Suprapubic skin (tissue), 4 donors: ENCODE results near the gene SLC2A5. TPM values are rescaled to one million over a fixed set of nuclear protein-coding genes. Genes with fewer than 3 reads are reported as not detected.

Experiments used
- DNase-seq, 2 donors: peaks; one replicate each; pipeline ENCODE4 v3.0.0-alpha.2; 2019; ENCODE audit warnings: low spot score in 2 of 2
- H3K27ac ChIP-seq: fragments of 200-600 bp; sonication (generic); one replicate; pipeline ENCODE4 v1.5.1; 2019
- H3K27me3 ChIP-seq: fragments of 200-600 bp; sonication (generic); one replicate; pipeline ENCODE4 v1.5.1; 2019
- H3K36me3 ChIP-seq: fragments of 200-600 bp; sonication (generic); one replicate; pipeline ENCODE4 v1.5.1; 2019
- H3K4me1 ChIP-seq: fragments of 200-600 bp; sonication (generic); one replicate; pipeline ENCODE4 v1.5.1; 2019
- H3K4me3 ChIP-seq: fragments of 200-600 bp; sonication (generic); one replicate; pipeline ENCODE4 v1.5.1; 2019; ENCODE audit warnings: mild to moderate bottlenecking
- H3K9me3 ChIP-seq: fragments of 200-600 bp; sonication (generic); one replicate; pipeline ENCODE4 v1.5.1; 2019
- EP300 ChIP-seq: sonication (generic); formaldehyde crosslinking; IDR thresholded peaks from one replicate; pipeline ENCODE4 v1.6.1; 2017; ENCODE audit warnings: antibody characterized with exemption
- POLR2A ChIP-seq, 2 donors: fragments of 450-650 bp; IDR thresholded peaks; one replicate each; pipeline ENCODE4 v1.6.1; 2017; ENCODE audit warnings: antibody characterized with exemption in 2 of 2, mild to moderate bottlenecking in 2 of 2, moderate library complexity in 2 of 2
- POLR2AphosphoS5 ChIP-seq, 3 donors: sonication (generic); formaldehyde crosslinking; IDR thresholded peaks; one replicate each; pipeline ENCODE4 v1.6.1; 2017; ENCODE audit warnings: antibody characterized with exemption in 3 of 3
- WGBS: methylation state at CpG from one replicate; pipeline ENCODE4 v1.1.5; 2018; 5-methylcytosine and 5-hydroxymethylcytosine counted together
- total RNA-seq, 4 donors: library from RNA; depleted of rRNA; stranded (reverse); fragments of >200 nt; gene quantifications; one replicate each; pipeline ENCODE4 v1.1.0, GENCODE V29; 2016
- TF ChIP-seq, protein P1 (sequence below), 2 donors: fragments of 200-600 bp in 1 of 2; fragments of 450-650 bp in 1 of 2; sonication (generic) in 1 of 2; IDR thresholded peaks; one replicate each; pipeline ENCODE4 v1.5.1; 2016 to 2019; ENCODE audit warnings: antibody characterized with exemption in 2 of 2, mild to moderate bottlenecking in 1 of 2, moderate library complexity in 1 of 2

SLC2A5 gene
- total RNA-seq, 4 donors from 2014 or later: 3.3 to 6.5 (median 3.8) TPM

GRCh38 chr1:9045861-9046510, 23.4 kb downstream of the SLC2A5 start:
- Histone ChIP-seq H3K4me3 (no peak overlapping the region), H3K27ac (no peak overlapping the region), H3K36me3 (no peaks in the 10 kb centered on the region), H3K9me3 (no peaks in the 10 kb centered on the region), H3K4me1 (no peaks in the 10 kb centered on the region), H3K27me3 (no peaks in the 10 kb centered on the region)
- no peak for DNase-seq
- WGBS: 61% methylated on average over 7 of the region's 7 CpGs
- no peak for TF ChIP-seq EP300
- TF ChIP-seq, protein P1, sequence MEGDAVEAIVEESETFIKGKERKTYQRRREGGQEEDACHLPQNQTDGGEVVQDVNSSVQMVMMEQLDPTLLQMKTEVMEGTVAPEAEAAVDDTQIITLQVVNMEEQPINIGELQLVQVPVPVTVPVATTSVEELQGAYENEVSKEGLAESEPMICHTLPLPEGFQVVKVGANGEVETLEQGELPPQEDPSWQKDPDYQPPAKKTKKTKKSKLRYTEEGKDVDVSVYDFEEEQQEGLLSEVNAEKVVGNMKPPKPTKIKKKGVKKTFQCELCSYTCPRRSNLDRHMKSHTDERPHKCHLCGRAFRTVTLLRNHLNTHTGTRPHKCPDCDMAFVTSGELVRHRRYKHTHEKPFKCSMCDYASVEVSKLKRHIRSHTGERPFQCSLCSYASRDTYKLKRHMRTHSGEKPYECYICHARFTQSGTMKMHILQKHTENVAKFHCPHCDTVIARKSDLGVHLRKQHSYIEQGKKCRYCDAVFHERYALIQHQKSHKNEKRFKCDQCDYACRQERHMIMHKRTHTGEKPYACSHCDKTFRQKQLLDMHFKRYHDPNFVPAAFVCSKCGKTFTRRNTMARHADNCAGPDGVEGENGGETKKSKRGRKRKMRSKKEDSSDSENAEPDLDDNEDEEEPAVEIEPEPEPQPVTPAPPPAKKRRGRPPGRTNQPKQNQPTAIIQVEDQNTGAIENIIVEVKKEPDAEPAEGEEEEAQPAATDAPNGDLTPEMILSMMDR (IDR thresholded peaks at IDR 0.05): no peak

GRCh38 chr1:9044236-9044635, 25.2 kb downstream of the SLC2A5 start:
- DNase-seq: no peak
- WGBS: 96% methylated on average over 4 of the region's 4 CpGs
- no peaks in the 10 kb centered on the region for H3K9me3 ChIP-seq
- H3K27ac ChIP-seq: no peak overlapping the region
- no peaks in the 10 kb centered on the region for H3K4me1 ChIP-seq
- TF ChIP-seq EP300: no peak
- TF ChIP-seq POLR2AphosphoS5 (IDR thresholded peaks at IDR 0.05): no peak
- TF ChIP-seq, protein P1 (IDR thresholded peaks at IDR 0.05): no peak
- TF ChIP-seq POLR2A (IDR thresholded peaks at IDR 0.05): no peak
- H3K4me3 ChIP-seq: no peak overlapping the region
- no peaks in the 10 kb centered on the region for H3K27me3 ChIP-seq
- H3K36me3 ChIP-seq: no peaks in the 10 kb centered on the region

DNA sequence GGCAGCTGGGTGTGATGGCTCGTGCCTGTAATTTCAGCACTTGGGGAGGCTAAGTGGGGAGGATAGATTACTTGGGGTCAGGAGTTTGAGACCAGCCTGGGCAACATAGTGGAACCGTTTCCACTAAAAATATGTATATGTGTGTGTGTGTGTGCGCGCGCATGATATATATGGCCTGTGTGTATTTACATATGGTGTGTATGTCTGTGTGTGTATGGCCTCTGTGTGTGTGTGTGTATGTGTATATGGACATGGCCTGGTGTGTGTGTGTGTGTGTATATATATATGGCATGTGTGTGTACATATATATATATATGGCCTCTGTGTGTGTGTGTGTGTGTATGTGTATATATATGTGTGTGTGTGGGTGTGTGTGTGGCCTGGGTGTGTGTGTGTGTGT, 27.2 kb downstream of the SLC2A5 start:
- no peak for DNase-seq
- Histone ChIP-seq H3K27me3 (no peaks in the 10 kb centered on the region), H3K4me3 (no peak overlapping the region), H3K4me1 (no peaks in the 10 kb centered on the region), H3K9me3 (no peaks in the 10 kb centered on the region), H3K27ac (no peak overlapping the region), H3K36me3 (no peaks in the 10 kb centered on the region)
- TF ChIP-seq EP300 (no peak), POLR2A (IDR thresholded peaks at IDR 0.05) (no peak), POLR2AphosphoS5 (IDR thresholded peaks at IDR 0.05) (no peak)
- TF ChIP-seq, protein P1 (IDR thresholded peaks at IDR 0.05): no peak
- WGBS: 93% methylated on average over 5 of the region's 5 CpGs

- Histone ChIP-seq H3K27me3 (no peaks in the 10 kb centered on the region), H3K36me3 (no peaks in the 10 kb centered on the region), H3K27ac (no peak overlapping the region), H3K9me3 (no peaks in the 10 kb centered on the region), H3K4me1 (no peaks in the 10 kb centered on the region), H3K4me3 (no peak overlapping the region)
- TF ChIP-seq POLR2AphosphoS5 (IDR thresholded peaks at IDR 0.05) (no peak), EP300 (no peak), POLR2A (IDR thresholded peaks at IDR 0.05) (no peak)
- TF ChIP-seq, protein P1 (IDR thresholded peaks at IDR 0.05): no peak
- DNase-seq: no peak
- 86% methylated on average over 7 of the region's 14 CpGs for WGBS
Measured at GRCh38 chr1:9041116-9041779, 28.2 kb downstream of the SLC2A5 start.

DNA sequence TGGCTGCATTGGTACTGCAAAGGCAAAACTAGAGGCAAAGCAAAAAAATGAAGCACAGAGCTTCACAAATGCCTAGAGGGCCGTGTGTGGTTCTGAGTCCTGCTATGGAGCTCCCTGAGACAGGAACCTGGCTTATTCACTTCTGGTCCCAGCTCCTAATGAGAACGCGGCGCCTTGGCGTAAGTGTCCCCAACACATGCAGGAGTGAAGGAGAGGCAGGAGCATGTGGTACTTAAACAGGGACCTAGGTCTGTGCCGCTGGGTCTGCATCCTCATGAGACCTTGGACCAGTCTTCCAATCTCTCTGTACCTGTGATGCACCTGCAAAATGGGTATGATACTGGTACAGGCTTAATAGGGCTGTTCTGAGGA, 28.8 kb downstream of the SLC2A5 start:
- Histone ChIP-seq H3K36me3 (no peaks in the 10 kb centered on the region), H3K4me1 (no peaks in the 10 kb centered on the region), H3K27ac (no peak overlapping the region), H3K4me3 (no peak overlapping the region), H3K9me3 (no peaks in the 10 kb centered on the region), H3K27me3 (no peaks in the 10 kb centered on the region)
- 90% methylated on average over 6 of the region's 6 CpGs for WGBS
- no peak for DNase-seq
- TF ChIP-seq EP300 (no peak), POLR2A (IDR thresholded peaks at IDR 0.05) (no peak)
- TF ChIP-seq, protein P1 (IDR thresholded peaks at IDR 0.05): no peak
